Astrocyte (in vitro differentiated cells and primary cell): Measurements from ENCODE around the gene NBPF3.
"Not testable (repeated sequence)": the region's sequence is repeated elsewhere in the genome, so short reads cannot be mapped to it uniquely, and the experiment has no call there.

Source experiments
- CTCF ChIP-seq: IDR thresholded peaks from 2 replicates; pipeline ENCODE4 v1.5.1; 2011; ENCODE audit warnings: low read depth, mild to moderate bottlenecking, inconsistent platforms, low read length, moderate library complexity; ENCODE audit not compliant: insufficient read depth
- EZH2 ChIP-seq: IDR thresholded peaks from 2 replicates; pipeline ENCODE4 v1.6.1; 2012; ENCODE audit warnings: mild to moderate bottlenecking, low read length, inconsistent platforms; ENCODE audit not compliant: insufficient read depth

GRCh38 chr1:21467946-21468345 is 28.0 kb downstream of the NBPF3 start:
- TF ChIP-seq CTCF, EZH2: not testable (repeated sequence)
